Kidney epithelial cell (primary cell): ENCODE measurements around the gene LTA4H. TPM values are rescaled to one million over a fixed set of nuclear protein-coding genes. Genes with fewer than 3 reads are reported as not detected.

Source experiments
- DNase-seq: peaks from one replicate; pipeline ENCODE4 v3.0.0-alpha.2; 2010; ENCODE audit warnings: low read depth
- H3K27me3 ChIP-seq: 2 replicates; pipeline ENCODE4 v1.6.0; 2011; ENCODE audit warnings: low read length; ENCODE audit not compliant: control insufficient read depth, insufficient read depth
- H3K36me3 ChIP-seq: 2 replicates; pipeline ENCODE4 v1.5.1; 2011; ENCODE audit warnings: low read length; ENCODE audit not compliant: control insufficient read depth, insufficient read depth
- H3K4me3 ChIP-seq: 2 replicates; pipeline ENCODE4 v1.5.1; 2011; ENCODE audit warnings: low read depth, mild to moderate bottlenecking, control low read depth, low read length
- CTCF ChIP-seq: IDR thresholded peaks from 2 replicates; pipeline ENCODE4 v1.5.1; 2011; ENCODE audit warnings: mild to moderate bottlenecking, moderate library complexity, low read length, control low read depth, inconsistent platforms; ENCODE audit not compliant: insufficient read depth, poor library complexity, severe bottlenecking
- total RNA-seq: library from RNA; depleted of rRNA; stranded (reverse); fragments of >200 nt; gene quantifications from 2 replicates; pipeline ENCODE4 v1.2.3, GENCODE V29; 2015

Gene LTA4H
- total RNA-seq, 1 donor from 2014 or later: 78.9 TPM

- peaks cover 4% of the 10 kb centered on the region for H3K27me3 ChIP-seq
- no peak for DNase-seq
- no peak for TF ChIP-seq CTCF
- no peak overlapping the region for H3K4me3 ChIP-seq
- H3K36me3 ChIP-seq: no peaks in the 10 kb centered on the region
Measured at GRCh38 chr12:95953000-95953399, 82.4 kb downstream of the LTA4H start.

GRCh38 chr12:95951515-95951914 is 83.9 kb downstream of the LTA4H start:
- Histone ChIP-seq H3K4me3 (no peak overlapping the region), H3K36me3 (no peaks in the 10 kb centered on the region), H3K27me3 (peaks cover 2% of the 10 kb centered on the region)
- DNase-seq: no peak
- TF ChIP-seq CTCF: no peak

Other genes with a start within 250 kb of the LTA4H start
- gene NTN4, start 244.8 kb downstream of the LTA4H start, total RNA-seq: 76.7 and 81.3 TPM in 2 replicates
- 11.8 and 13.6 TPM in 2 replicates for gene SNRPF, start 176.6 kb downstream of the LTA4H start, total RNA-seq
- gene CCDC38, start 93.0 kb downstream of the LTA4H start, total RNA-seq: 0.07 TPM in 1 of 2 replicates, not detected in the other
- gene AMDHD1, start 92.3 kb downstream of the LTA4H start, total RNA-seq: 0.41 and 0.67 TPM in 2 replicates
- gene HAL, start 39.2 kb downstream of the LTA4H start, total RNA-seq: 0.21 TPM in 1 of 2 replicates, not detected in the other
- 63.5 and 63.8 TPM in 2 replicates for gene ELK3, start 158.8 kb upstream of the LTA4H start, total RNA-seq